ENCODE data around the gene PIGP. TPM values are rescaled to one million over a fixed set of nuclear protein-coding genes. Genes with fewer than 3 reads are reported as not detected.

The PIGP gene
- total and polyA plus RNA-seq, 2 of the 8 experiments (the other 6 are each of a cell fraction or from before 2014, with no cell fraction given), result 11.3 to 18.0 TPM

DNA sequence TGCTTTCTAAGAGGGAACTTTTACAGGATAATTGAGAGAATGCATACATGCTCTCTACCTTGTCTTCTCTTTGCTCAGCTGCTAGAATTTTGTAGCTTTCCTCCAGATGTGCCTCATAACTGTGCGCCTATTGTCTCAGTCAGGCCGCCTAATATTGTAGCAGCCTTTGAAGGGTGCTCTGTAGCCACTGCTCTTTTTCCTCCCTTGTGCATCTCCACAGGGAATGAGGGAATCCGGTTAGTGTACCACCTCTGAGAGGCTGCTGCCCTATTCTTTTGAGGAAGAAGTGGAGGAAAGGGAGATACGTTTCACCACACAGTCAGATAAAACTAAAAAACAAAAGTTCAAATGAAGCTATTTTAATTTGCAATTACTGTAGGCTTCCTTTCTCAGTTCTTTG, 22.9 kb upstream of the PIGP start (continued):
- TF ChIP-seq, protein P1, sequence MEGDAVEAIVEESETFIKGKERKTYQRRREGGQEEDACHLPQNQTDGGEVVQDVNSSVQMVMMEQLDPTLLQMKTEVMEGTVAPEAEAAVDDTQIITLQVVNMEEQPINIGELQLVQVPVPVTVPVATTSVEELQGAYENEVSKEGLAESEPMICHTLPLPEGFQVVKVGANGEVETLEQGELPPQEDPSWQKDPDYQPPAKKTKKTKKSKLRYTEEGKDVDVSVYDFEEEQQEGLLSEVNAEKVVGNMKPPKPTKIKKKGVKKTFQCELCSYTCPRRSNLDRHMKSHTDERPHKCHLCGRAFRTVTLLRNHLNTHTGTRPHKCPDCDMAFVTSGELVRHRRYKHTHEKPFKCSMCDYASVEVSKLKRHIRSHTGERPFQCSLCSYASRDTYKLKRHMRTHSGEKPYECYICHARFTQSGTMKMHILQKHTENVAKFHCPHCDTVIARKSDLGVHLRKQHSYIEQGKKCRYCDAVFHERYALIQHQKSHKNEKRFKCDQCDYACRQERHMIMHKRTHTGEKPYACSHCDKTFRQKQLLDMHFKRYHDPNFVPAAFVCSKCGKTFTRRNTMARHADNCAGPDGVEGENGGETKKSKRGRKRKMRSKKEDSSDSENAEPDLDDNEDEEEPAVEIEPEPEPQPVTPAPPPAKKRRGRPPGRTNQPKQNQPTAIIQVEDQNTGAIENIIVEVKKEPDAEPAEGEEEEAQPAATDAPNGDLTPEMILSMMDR (IDR thresholded peaks at IDR 0.05; ENCODE audit: control extremely low read depth in 1 of 3, insufficient read depth in 1 of 3, low read depth in 1 of 3, low read length in 3 of 3), result no peak
- TF ChIP-seq RAD21 (IDR thresholded peaks at IDR 0.05 in 1 of 2, conservative IDR thresholded peaks at IDR 0.05 in 1 of 2; ENCODE audit: low read depth in 2 of 2, low read length in 2 of 2) (no peak), CEBPB (IDR thresholded peaks at IDR 0.05; ENCODE audit: low read depth, low read length) (no peak), RNF2 (IDR thresholded peaks at IDR 0.05; ENCODE audit: borderline replicate concordance, low read depth, low read length, missing control alignments, poor library complexity, severe bottlenecking) (no peak), SIX5 (IDR thresholded peaks at IDR 0.05; ENCODE audit: low read depth, low read length) (no peak)
- TF ChIP-seq, protein P2, sequence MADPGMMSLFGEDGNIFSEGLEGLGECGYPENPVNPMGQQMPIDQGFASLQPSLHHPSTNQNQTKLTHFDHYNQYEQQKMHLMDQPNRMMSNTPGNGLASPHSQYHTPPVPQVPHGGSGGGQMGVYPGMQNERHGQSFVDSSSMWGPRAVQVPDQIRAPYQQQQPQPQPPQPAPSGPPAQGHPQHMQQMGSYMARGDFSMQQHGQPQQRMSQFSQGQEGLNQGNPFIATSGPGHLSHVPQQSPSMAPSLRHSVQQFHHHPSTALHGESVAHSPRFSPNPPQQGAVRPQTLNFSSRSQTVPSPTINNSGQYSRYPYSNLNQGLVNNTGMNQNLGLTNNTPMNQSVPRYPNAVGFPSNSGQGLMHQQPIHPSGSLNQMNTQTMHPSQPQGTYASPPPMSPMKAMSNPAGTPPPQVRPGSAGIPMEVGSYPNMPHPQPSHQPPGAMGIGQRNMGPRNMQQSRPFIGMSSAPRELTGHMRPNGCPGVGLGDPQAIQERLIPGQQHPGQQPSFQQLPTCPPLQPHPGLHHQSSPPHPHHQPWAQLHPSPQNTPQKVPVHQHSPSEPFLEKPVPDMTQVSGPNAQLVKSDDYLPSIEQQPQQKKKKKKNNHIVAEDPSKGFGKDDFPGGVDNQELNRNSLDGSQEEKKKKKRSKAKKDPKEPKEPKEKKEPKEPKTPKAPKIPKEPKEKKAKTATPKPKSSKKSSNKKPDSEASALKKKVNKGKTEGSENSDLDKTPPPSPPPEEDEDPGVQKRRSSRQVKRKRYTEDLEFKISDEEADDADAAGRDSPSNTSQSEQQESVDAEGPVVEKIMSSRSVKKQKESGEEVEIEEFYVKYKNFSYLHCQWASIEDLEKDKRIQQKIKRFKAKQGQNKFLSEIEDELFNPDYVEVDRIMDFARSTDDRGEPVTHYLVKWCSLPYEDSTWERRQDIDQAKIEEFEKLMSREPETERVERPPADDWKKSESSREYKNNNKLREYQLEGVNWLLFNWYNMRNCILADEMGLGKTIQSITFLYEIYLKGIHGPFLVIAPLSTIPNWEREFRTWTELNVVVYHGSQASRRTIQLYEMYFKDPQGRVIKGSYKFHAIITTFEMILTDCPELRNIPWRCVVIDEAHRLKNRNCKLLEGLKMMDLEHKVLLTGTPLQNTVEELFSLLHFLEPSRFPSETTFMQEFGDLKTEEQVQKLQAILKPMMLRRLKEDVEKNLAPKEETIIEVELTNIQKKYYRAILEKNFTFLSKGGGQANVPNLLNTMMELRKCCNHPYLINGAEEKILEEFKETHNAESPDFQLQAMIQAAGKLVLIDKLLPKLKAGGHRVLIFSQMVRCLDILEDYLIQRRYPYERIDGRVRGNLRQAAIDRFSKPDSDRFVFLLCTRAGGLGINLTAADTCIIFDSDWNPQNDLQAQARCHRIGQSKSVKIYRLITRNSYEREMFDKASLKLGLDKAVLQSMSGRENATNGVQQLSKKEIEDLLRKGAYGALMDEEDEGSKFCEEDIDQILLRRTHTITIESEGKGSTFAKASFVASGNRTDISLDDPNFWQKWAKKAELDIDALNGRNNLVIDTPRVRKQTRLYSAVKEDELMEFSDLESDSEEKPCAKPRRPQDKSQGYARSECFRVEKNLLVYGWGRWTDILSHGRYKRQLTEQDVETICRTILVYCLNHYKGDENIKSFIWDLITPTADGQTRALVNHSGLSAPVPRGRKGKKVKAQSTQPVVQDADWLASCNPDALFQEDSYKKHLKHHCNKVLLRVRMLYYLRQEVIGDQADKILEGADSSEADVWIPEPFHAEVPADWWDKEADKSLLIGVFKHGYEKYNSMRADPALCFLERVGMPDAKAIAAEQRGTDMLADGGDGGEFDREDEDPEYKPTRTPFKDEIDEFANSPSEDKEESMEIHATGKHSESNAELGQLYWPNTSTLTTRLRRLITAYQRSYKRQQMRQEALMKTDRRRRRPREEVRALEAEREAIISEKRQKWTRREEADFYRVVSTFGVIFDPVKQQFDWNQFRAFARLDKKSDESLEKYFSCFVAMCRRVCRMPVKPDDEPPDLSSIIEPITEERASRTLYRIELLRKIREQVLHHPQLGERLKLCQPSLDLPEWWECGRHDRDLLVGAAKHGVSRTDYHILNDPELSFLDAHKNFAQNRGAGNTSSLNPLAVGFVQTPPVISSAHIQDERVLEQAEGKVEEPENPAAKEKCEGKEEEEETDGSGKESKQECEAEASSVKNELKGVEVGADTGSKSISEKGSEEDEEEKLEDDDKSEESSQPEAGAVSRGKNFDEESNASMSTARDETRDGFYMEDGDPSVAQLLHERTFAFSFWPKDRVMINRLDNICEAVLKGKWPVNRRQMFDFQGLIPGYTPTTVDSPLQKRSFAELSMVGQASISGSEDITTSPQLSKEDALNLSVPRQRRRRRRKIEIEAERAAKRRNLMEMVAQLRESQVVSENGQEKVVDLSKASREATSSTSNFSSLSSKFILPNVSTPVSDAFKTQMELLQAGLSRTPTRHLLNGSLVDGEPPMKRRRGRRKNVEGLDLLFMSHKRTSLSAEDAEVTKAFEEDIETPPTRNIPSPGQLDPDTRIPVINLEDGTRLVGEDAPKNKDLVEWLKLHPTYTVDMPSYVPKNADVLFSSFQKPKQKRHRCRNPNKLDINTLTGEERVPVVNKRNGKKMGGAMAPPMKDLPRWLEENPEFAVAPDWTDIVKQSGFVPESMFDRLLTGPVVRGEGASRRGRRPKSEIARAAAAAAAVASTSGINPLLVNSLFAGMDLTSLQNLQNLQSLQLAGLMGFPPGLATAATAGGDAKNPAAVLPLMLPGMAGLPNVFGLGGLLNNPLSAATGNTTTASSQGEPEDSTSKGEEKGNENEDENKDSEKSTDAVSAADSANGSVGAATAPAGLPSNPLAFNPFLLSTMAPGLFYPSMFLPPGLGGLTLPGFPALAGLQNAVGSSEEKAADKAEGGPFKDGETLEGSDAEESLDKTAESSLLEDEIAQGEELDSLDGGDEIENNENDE (IDR thresholded peaks at IDR 0.05; ENCODE audit: insufficient replicate concordance, low read length), result no peak

All from H1 (cell line).